NT2/D1 (cell line): ENCODE data around the gene VWA8.

ENCODE experiments used
- DNase-seq: peaks from one replicate; pipeline ENCODE4 v3.0.0-alpha.2; 2011; ENCODE audit warnings: low read depth, low spot score
- H3K27me3 ChIP-seq: 2 replicates; pipeline ENCODE4 v1.6.0; 2011; ENCODE audit warnings: mild to moderate bottlenecking; ENCODE audit not compliant: insufficient read length, insufficient read depth
- H3K36me3 ChIP-seq: 2 replicates; pipeline ENCODE4 v1.6.1; 2011; ENCODE audit warnings: mild to moderate bottlenecking, low read length, mixed read lengths; ENCODE audit not compliant: insufficient read depth, insufficient read length
- H3K4me1 ChIP-seq: 2 replicates; pipeline ENCODE4 v1.5.1; 2011; ENCODE audit not compliant: insufficient read depth, insufficient read length
- H3K4me3 ChIP-seq: 2 replicates; pipeline ENCODE4 v1.5.1; 2011; ENCODE audit warnings: low read depth; ENCODE audit not compliant: insufficient read length
- H3K9ac ChIP-seq: 2 replicates; pipeline ENCODE4 v1.6.0; 2011; ENCODE audit warnings: low read depth; ENCODE audit not compliant: insufficient read length
- H3K9me3 ChIP-seq: 2 replicates; pipeline ENCODE4 v1.5.1; 2011; ENCODE audit warnings: mild to moderate bottlenecking, low read length; ENCODE audit not compliant: insufficient read depth
- SUZ12 ChIP-seq: IDR thresholded peaks from 2 replicates; pipeline ENCODE4 v1.6.1; 2011; ENCODE audit not compliant: insufficient read length, insufficient read depth; ENCODE audit errors: extremely low read depth
- YY1 ChIP-seq: IDR thresholded peaks from 2 replicates; pipeline ENCODE4 v1.6.1; 2011; ENCODE audit not compliant: insufficient read length, insufficient read depth
- ZNF274 ChIP-seq: IDR thresholded peaks from 2 replicates; pipeline ENCODE4 v1.6.1; 2011; ENCODE audit warnings: mild to moderate bottlenecking, low read depth, low read length

VWA8 gene

DNA sequence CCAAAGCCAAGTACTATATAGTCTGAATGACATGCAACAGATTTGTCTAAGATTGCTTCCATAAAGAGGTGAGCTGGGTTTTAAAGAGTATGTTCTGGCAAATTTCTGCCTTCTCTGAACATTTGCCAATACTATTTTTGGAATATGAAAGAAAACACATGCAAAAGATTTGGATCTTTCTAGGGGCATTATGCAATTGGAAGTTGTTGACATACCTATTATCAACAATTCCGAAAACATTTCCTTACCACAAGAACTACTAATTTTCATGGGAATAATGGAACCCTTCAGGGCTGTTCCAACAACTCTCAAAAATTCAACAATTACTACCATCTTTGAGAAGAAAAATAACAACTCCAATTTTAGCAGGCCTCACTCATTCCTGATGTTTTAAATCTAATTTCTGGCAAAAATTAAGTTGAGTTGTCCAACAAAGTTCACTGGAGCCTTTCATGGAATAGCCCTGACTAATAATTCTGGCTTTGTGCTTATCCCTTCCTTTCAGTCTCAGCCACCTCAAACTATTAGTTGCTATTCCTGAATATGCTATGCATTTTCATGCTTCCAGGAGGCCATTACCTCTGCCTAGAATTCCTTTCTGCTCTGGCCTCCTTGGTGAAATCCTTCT lies 253.6 kb downstream of the VWA8 start:
- TF ChIP-seq ZNF274 (no peak), YY1 (no peak), SUZ12 (no peak)
- H3K27me3 ChIP-seq, result no peaks in the 10 kb centered on the region
- no peaks in the 10 kb centered on the region for H3K9me3 ChIP-seq
- no peak overlapping the region for H3K4me3 ChIP-seq
- DNase-seq, result no peak
- no peak overlapping the region for H3K9ac ChIP-seq
- H3K4me1 ChIP-seq, result no peaks in the 10 kb centered on the region
- H3K36me3 ChIP-seq, result no peaks in the 10 kb centered on the region

DNA sequence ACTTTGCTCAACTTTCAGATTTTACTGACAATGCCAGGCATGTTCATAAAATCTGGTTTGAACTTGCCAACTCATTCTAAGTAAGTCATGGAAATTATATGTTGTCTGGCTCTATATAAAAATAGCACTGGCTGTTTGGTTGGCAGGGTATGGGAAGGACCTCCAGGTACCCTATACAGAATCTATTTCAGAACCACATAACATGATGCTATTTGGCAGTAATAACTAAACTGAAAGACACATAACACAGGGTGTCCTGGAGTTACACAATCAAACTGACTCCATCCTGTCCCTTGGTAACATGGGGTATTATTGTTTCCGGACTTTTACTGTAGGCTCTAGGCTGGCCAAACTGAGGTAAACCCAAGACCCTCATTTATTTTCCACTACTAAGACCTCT lies 254.8 kb downstream of the VWA8 start:
- Histone ChIP-seq H3K36me3 (no peaks in the 10 kb centered on the region), H3K9me3 (no peaks in the 10 kb centered on the region), H3K4me3 (no peak overlapping the region), H3K4me1 (no peaks in the 10 kb centered on the region), H3K27me3 (no peaks in the 10 kb centered on the region), H3K9ac (no peak overlapping the region)
- DNase-seq, result no peak
- TF ChIP-seq SUZ12, result no peak
- TF ChIP-seq ZNF274, result no peak
- TF ChIP-seq YY1, result no peak

DNA sequence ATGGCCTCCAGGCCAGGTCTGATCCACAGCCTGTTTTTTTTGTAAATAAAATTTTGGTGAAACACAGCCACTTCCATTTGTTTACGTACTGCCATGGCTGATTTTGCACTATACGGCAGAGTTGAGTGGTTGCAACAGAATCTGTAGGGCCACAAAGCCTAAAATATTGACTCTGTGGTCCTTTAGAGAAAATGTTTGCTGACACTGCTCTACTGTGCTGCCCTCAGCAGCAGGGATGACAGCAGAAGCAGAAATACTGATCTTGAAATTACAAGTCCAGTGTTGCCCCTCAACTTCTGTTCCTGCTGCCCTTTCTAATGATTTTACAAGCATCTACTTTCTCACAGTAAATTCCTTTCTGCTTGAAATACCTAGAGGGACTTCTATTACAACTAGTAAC lies 258.4 kb downstream of the VWA8 start:
- TF ChIP-seq SUZ12 (no peak), ZNF274 (no peak), YY1 (no peak)
- no peaks in the 10 kb centered on the region for H3K36me3 ChIP-seq
- H3K27me3 ChIP-seq, result no peaks in the 10 kb centered on the region
- H3K9me3 ChIP-seq, result no peaks in the 10 kb centered on the region
- no peak overlapping the region for H3K9ac ChIP-seq
- DNase-seq, result no peak
- H3K4me3 ChIP-seq, result no peak overlapping the region
- H3K4me1 ChIP-seq, result no peaks in the 10 kb centered on the region

DNA sequence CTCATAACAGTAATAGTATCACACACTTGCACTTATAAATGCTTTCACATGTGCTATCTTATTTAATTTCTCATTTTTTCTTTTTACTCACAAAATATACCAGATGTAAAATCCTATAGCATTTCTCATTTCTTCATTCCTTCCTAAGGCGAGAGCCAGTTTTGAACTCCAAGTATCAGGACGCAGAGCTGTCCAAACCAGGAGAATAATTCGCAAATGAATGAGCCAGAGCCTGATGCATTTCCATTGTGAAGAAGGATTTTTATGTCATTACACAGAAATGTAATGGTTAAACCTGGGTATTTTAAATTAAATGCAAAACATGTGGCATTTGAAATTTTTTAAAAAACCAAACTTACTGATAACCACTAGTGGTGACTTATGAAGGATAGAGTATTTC lies 259.2 kb downstream of the VWA8 start:
- DNase-seq, result no peak
- H3K9ac ChIP-seq, result no peak overlapping the region
- H3K9me3 ChIP-seq, result no peaks in the 10 kb centered on the region
- TF ChIP-seq ZNF274 (no peak), YY1 (no peak), SUZ12 (no peak)
- no peaks in the 10 kb centered on the region for H3K36me3 ChIP-seq
- H3K27me3 ChIP-seq, result no peaks in the 10 kb centered on the region
- no peak overlapping the region for H3K4me3 ChIP-seq
- H3K4me1 ChIP-seq, result no peaks in the 10 kb centered on the region

DNA sequence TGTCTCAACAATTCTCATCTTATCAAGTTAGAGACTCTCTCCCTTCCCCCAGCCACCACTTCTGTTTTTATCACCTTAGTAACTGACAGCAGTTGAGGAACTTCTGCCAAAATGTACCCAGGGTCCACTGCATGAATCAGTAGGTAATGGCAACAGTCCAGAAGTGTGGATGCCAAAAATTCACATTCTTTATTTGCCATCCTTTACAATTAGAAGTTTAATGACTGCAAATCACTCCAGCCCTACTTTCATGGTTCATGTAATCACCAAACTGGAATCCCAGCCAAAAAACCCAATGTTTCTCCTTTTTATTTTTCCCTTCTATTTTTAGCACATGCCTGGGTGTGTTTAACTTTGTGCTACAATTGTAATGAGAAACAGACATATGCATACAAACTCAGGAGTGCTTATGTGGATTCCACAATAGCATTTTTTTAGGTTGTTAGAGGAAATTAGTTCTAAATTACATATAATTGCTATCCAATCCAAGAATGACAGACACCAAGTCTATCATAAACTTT lies 260.1 kb downstream of the VWA8 start:
- Histone ChIP-seq H3K27me3 (no peaks in the 10 kb centered on the region), H3K36me3 (no peaks in the 10 kb centered on the region), H3K4me3 (no peak overlapping the region), H3K9ac (no peak overlapping the region), H3K9me3 (no peaks in the 10 kb centered on the region), H3K4me1 (no peaks in the 10 kb centered on the region)
- DNase-seq, result no peak
- TF ChIP-seq SUZ12, result no peak
- TF ChIP-seq YY1, result no peak
- TF ChIP-seq ZNF274, result no peak

DNA sequence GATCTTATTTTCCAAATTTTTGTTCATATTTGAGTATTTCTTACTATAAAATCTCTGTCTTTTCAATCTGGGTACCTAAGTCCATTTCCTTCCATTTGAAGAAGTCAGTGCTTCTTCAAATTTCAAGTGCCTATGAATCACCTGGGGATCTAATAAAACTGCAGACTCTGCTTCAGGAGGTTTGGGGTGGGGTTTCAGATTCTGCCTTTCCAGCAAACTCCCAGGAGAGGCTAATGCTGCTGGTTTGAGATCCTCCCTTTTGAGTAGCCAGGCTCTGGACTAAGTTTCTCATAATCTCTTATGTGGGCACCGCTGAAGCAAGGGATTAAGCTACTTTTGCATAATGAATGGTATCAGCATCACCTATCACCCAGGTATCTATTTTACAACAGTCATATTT lies 261.1 kb downstream of the VWA8 start:
- no peak for TF ChIP-seq YY1
- TF ChIP-seq SUZ12, result no peak
- no peak for TF ChIP-seq ZNF274
- H3K4me3 ChIP-seq, result no peak overlapping the region
- no peaks in the 10 kb centered on the region for H3K27me3 ChIP-seq
- H3K9me3 ChIP-seq, result no peaks in the 10 kb centered on the region
- no peaks in the 10 kb centered on the region for H3K4me1 ChIP-seq
- DNase-seq, result no peak
- H3K36me3 ChIP-seq, result no peaks in the 10 kb centered on the region
- no peak overlapping the region for H3K9ac ChIP-seq

DNA sequence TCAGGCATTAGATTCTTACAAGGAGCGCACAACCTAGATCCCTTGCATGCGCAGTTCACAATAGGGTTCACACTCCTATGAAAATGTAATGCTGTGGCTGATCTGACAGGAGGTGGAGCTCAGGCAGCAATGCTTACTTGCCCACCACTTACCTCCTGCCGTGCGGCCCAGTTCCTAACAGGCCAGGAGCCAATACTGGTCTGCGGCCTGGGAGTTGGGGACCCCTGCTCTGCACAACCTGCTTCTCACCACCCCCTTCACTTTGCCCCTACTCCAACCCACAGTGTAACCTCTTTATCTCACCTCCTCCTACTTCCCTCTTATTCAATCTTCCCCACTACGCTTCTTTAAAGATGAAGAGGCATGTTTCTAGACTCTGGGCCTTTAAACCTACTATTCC lies 263.3 kb downstream of the VWA8 start:
- H3K27me3 ChIP-seq, result no peaks in the 10 kb centered on the region
- no peaks in the 10 kb centered on the region for H3K9me3 ChIP-seq
- no peaks in the 10 kb centered on the region for H3K36me3 ChIP-seq
- H3K4me1 ChIP-seq, result no peaks in the 10 kb centered on the region
- no peak overlapping the region for H3K4me3 ChIP-seq
- DNase-seq, result no peak
- TF ChIP-seq SUZ12 (no peak), YY1 (no peak), ZNF274 (no peak)
- no peak overlapping the region for H3K9ac ChIP-seq
